Smooth muscle cell (in vitro differentiated cells): ENCODE data around the gene MPND. TPM values are rescaled to one million over a fixed set of nuclear protein-coding genes. Genes with fewer than 3 reads are reported as not detected.

ENCODE experiments used
- DNase-seq: peaks from one replicate; lab custom pipeline; 2025; ENCODE audit not compliant: unreplicated experiment; lab: John Stamatoyannopoulos, UW
- H2AFZ ChIP-seq: fragments of 200-600 bp; sonication (generic); 2 replicates; pipeline ENCODE4 v1.6.0; 2016; ENCODE audit warnings: antibody characterized with exemption, low read depth, mild to moderate bottlenecking
- H3F3A ChIP-seq: fragments of 200-600 bp; sonication (generic); 2 replicates; pipeline ENCODE4 v1.6.0; 2017; ENCODE audit warnings: antibody characterized with exemption, low read depth
- H3K27ac ChIP-seq: fragments of 200-600 bp; sonication (generic); 2 replicates; pipeline ENCODE4 v1.5.1; 2016; ENCODE audit warnings: low read depth, mild to moderate bottlenecking
- H3K27me3 ChIP-seq: fragments of 200-600 bp; sonication (generic); 2 replicates; pipeline ENCODE4 v1.6.1; 2016; ENCODE audit warnings: low read depth, mild to moderate bottlenecking
- H3K36me3 ChIP-seq: fragments of 200-600 bp; sonication (generic); 2 replicates; pipeline ENCODE4 v1.5.1; 2016; ENCODE audit warnings: low read depth
- H3K4me1 ChIP-seq: fragments of 200-600 bp; sonication (generic); 2 replicates; pipeline ENCODE4 v1.5.1; 2016; ENCODE audit warnings: low read depth
- H3K4me2 ChIP-seq: fragments of 200-600 bp; sonication (generic); 2 replicates; pipeline ENCODE4 v1.6.0; 2016; ENCODE audit warnings: mild to moderate bottlenecking
- H3K4me3 ChIP-seq: fragments of 200-600 bp; sonication (generic); 2 replicates; pipeline ENCODE4 v1.5.1; 2016; ENCODE audit warnings: mild to moderate bottlenecking
- H3K79me2 ChIP-seq: fragments of 200-600 bp; sonication (generic); 2 replicates; pipeline ENCODE4 v1.6.0; 2016; ENCODE audit warnings: low read depth, mild to moderate bottlenecking
- H3K9ac ChIP-seq: fragments of 200-600 bp; sonication (generic); 2 replicates; pipeline ENCODE4 v1.6.0; 2016; ENCODE audit warnings: low read depth
- H3K9me3 ChIP-seq: fragments of 200-600 bp; sonication (generic); replicated peaks from 2 replicates; pipeline ENCODE4 v1.5.1; 2016; ENCODE audit warnings: low read depth
- H4K20me1 ChIP-seq: fragments of 200-600 bp; sonication (generic); 2 replicates; pipeline ENCODE4 v1.6.0; 2016; ENCODE audit warnings: low read depth
- WGBS: methylation state at CpG from one replicate; pipeline ENCODE4 v1.1.7; 2016; ENCODE audit warnings: low lambda C conversion rate; 5-methylcytosine and 5-hydroxymethylcytosine counted together
- polyA plus RNA-seq: library from polyadenylated mRNA; unstranded; fragments of >200 nt; fragmentation: Nextera tagmentation; extraction: Ambion mirVana; gene quantifications from 2 replicates; pipeline ENCODE4 v1.2.1, GENCODE V29; 2016
- total RNA-seq: library from RNA; depleted of rRNA; stranded (reverse); fragments of >200 nt; gene quantifications from 2 replicates; pipeline ENCODE4 v1.2.3, GENCODE V29; 2014
- TF ChIP-seq, protein P1 (sequence below): fragments of 200-600 bp; sonication (generic); IDR thresholded peaks from 2 replicates; pipeline ENCODE4 v1.5.1; 2017; ENCODE audit warnings: borderline replicate concordance, mild to moderate bottlenecking, antibody characterized with exemption; ENCODE audit not compliant: insufficient read depth, poor library complexity, severe bottlenecking

MPND gene
- total and polyA plus RNA-seq, 2 experiments from 2014 or later: 3.9 to 10.9 TPM

DNA sequence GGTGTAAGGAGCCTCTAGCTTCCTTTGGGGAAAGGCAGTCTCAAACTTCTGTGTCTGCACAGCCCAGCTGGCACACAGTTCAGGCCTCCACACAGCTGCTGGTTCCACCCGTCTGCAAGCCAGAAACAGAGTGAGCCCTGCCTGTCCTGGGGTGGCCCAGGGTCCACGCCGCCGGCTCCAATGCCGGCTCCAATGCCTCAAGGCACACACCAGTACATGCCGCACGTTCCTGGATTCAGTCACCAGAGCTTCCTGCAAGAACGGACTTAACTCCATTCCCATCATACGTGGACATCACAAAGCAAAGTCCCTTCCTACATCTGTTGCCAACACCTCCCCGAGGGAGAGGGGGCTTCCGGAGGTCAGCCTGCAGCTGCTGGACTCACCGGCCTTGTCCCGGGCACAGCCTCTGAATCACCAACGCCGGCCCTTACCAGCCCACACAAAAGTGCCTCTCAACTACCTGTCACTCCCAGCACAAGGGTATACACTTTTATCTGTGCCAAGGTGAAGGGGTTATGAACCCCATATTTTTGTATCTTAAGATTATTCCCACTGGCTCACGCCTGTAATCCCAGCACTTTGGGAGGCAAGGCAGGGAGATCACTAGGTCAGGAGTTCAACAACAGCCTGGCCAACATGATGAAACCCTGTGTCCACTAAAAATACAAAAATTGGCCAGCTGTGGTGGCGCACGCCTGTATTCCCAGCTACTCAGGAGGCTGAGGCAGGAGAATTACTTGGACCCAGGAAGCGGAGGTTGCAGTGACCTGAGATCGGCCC lies 48.5 kb downstream of the MPND start:
- peak overlapping the region; percentile 57 for H3K9ac ChIP-seq
- 64% methylated on average over 20 of the region's 20 CpGs for WGBS
- TF ChIP-seq, protein P1, sequence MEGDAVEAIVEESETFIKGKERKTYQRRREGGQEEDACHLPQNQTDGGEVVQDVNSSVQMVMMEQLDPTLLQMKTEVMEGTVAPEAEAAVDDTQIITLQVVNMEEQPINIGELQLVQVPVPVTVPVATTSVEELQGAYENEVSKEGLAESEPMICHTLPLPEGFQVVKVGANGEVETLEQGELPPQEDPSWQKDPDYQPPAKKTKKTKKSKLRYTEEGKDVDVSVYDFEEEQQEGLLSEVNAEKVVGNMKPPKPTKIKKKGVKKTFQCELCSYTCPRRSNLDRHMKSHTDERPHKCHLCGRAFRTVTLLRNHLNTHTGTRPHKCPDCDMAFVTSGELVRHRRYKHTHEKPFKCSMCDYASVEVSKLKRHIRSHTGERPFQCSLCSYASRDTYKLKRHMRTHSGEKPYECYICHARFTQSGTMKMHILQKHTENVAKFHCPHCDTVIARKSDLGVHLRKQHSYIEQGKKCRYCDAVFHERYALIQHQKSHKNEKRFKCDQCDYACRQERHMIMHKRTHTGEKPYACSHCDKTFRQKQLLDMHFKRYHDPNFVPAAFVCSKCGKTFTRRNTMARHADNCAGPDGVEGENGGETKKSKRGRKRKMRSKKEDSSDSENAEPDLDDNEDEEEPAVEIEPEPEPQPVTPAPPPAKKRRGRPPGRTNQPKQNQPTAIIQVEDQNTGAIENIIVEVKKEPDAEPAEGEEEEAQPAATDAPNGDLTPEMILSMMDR: no peak
- H2AFZ ChIP-seq: no peak overlapping the region
- H3K4me3 ChIP-seq: no peak overlapping the region
- peaks cover 51% of the 10 kb centered on the region for H3F3A ChIP-seq
- no peaks in the 10 kb centered on the region for H3K9me3 ChIP-seq
- no peak for DNase-seq
- H4K20me1 ChIP-seq: peaks cover 100% of the 10 kb centered on the region
- no peaks in the 10 kb centered on the region for H3K27me3 ChIP-seq
- H3K4me1 ChIP-seq: peaks cover 66% of the 10 kb centered on the region
- H3K36me3 ChIP-seq: no peaks in the 10 kb centered on the region
- peak overlapping the region; percentile 81 for H3K4me2 ChIP-seq
- H3K27ac ChIP-seq: peak overlapping the region; percentile 89
- peaks cover 95% of the 10 kb centered on the region for H3K79me2 ChIP-seq

DNA sequence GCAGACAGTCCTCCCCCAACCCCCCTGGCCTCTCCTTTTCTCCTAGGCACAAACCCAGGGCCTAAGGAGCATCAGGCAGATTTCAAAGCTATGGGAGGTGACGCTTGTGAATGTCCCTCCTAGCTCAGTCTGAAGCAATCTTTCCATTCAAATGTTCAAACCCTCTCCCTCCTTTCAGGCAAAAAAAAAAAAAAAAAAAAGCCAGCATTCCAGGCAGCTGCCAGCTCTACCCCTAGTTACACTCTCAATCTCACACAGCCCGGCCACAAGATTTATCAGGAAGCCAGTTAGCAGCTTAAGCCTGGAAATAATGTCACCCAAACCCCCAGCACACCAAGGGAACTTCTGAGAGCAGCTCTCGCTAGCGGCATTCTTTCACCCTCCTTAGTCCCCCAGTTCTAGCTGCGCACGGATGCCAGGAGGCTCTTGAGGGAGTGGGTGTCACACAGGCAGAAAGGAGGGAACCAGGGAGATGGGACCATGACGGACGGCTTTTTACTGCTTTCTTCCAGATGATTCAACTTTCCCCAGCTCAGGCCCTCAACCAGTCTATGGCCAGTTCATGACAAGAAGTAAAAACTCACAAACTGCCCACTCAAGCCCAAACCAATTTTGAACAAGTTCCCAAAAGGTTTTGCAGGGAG lies 50.7 kb downstream of the MPND start:
- H3K4me3 ChIP-seq: peak overlapping the region; percentile 17
- H3F3A ChIP-seq: peaks cover 51% of the 10 kb centered on the region
- H3K4me1 ChIP-seq: peaks cover 63% of the 10 kb centered on the region
- peak; percentile 28 for DNase-seq
- H3K27me3 ChIP-seq: no peaks in the 10 kb centered on the region
- H3K9me3 ChIP-seq: no peaks in the 10 kb centered on the region
- peak overlapping the region; percentile 81 for H3K4me2 ChIP-seq
- peaks cover 100% of the 10 kb centered on the region for H4K20me1 ChIP-seq
- 19% methylated on average over 8 of the region's 8 CpGs for WGBS
- H3K9ac ChIP-seq: peak overlapping the region; percentile 18
- H3K79me2 ChIP-seq: peaks cover 95% of the 10 kb centered on the region
- TF ChIP-seq, protein P1: no peak
- H3K36me3 ChIP-seq: no peaks in the 10 kb centered on the region
- peak overlapping the region; percentile 89 for H3K27ac ChIP-seq
- no peak overlapping the region for H2AFZ ChIP-seq

DNA sequence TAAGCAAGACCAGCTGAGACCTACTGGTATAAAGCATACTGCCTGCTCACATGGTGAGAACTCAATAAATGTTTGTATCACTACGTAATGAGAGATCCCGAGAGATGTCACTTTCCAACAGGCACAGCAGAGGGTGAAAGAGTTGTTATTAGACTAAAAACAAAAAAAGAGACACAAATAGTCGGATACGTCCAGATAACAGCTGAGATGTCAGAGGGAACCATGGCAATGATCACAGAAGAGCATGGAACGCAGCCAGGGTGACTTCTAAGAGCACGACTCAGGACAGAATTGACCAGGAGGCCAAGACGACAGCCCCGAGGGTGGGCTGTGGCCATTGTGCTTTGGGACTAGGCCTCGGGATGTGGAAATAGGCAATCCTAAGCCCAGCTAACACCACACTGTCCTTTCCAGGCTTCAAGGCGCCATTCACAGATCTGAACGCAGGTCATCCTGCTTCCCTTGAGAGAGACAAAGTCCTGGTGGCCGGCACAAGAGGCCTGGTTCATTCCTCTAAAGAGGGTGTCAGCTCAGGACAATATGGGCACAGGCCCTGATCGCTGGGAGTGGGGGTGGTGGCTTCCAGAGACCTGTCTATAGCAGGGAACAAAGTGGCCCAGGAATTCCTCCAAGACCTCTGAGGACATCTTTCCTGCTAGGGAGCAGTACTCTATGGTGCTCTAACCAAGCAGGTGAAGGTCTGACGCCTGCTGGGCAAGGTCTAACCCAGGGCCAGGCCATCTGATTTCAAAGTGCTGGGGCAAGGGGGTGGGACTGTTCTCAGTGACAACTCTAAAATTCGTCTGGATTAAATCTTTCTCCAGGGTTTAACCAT lies 53.8 kb downstream of the MPND start:
- H3K4me3 ChIP-seq: no peak overlapping the region

More for the DNA sequence above, 53.8 kb downstream of the MPND start:
- peak overlapping the region; percentile 52 for H3K27ac ChIP-seq
- no peak for DNase-seq
- no peak overlapping the region for H3K9ac ChIP-seq
- H3K9me3 ChIP-seq: no peaks in the 10 kb centered on the region
- H3K27me3 ChIP-seq: no peaks in the 10 kb centered on the region
- 81% methylated on average over 15 of the region's 15 CpGs for WGBS
- peaks cover 76% of the 10 kb centered on the region for H3K79me2 ChIP-seq
- peak overlapping the region; percentile 31 for H3K4me2 ChIP-seq
- no peak overlapping the region for H2AFZ ChIP-seq
- TF ChIP-seq, protein P1: no peak
- H3K4me1 ChIP-seq: peaks cover 38% of the 10 kb centered on the region
- peaks cover 77% of the 10 kb centered on the region for H4K20me1 ChIP-seq
- H3F3A ChIP-seq: peaks cover 53% of the 10 kb centered on the region
- H3K36me3 ChIP-seq: no peaks in the 10 kb centered on the region
